K562 (cell line): ENCODE measurements around the gene SSBP2. TPM values are rescaled to one million over a fixed set of nuclear protein-coding genes. Genes with fewer than 3 reads are reported as not detected.

Source experiments
- ATAC-seq: fragments of 200-7000 bp; cut with Tn5 transposase; 3 replicates; pipeline ENCODE4 v1.9.1; 2020; ENCODE audit warnings: moderate library complexity
- BruUV-seq: library from RNA; stranded (reverse); fragments of 400-500 nt; replicated peaks from 2 replicates; lab custom pipeline; 2021; lab: Mats Ljungman, UMichigan
- CTCF ChIA-PET: fragments of 300-600 bp; formaldehyde crosslinking; extraction: SDS; loops from one replicate; lab custom pipeline; 2021; ENCODE audit warnings: low intra/inter-chr PET ratio; lab: Yijun Ruan, JAX
- POLR2A ChIA-PET: fragments of 300-600, 350-650 bp; sonication (Branson Sonifier 250); formaldehyde crosslinking; extraction: SDS; loops from one replicate; lab custom pipeline; 2021; ENCODE audit warnings: antibody characterized with exemption, inconsistent platforms; lab: Yijun Ruan, JAX
- DNase-seq, 4 experiments: peaks; one replicate each; pipeline versions ENCODE4 v3.0.0 to v3.0.0-alpha.2; 2011 to 2018; ENCODE audit warnings: low spot score in 3 of 4, mixed read lengths in 3 of 4; ENCODE audit errors: extremely low read depth in 1 of 4
- FAIRE-seq: peaks from 2 replicates; lab custom pipeline; 2011; peaks lifted over from hg19 to GRCh38; lab: Jason Lieb, UNC
- H2AFZ ChIP-seq: 2 replicates; pipeline ENCODE4 v1.6.0; 2011; ENCODE audit warnings: low read depth, low read length, control low read depth, inconsistent platforms
- H3K27ac ChIP-seq: fragments of 200-600 bp; 3 replicates; pipeline ENCODE4 v1.8.0; 2011; ENCODE audit warnings: low read depth, mild to moderate bottlenecking, control low read depth, inconsistent platforms, low read length, moderate library complexity, mixed read lengths; ENCODE audit errors: extremely low read depth
- H3K27me3 ChIP-seq, 2 experiments: fragments of 300-600 bp in 1 of 2; 2 replicates in 1 of 2; 3 replicates in 1 of 2; pipeline versions ENCODE4 v1.6.0 to v1.8.0; 2011; ENCODE audit warnings: inconsistent platforms in 2 of 2, low read length in 2 of 2, mild to moderate bottlenecking in 1 of 2, mixed read lengths in 1 of 2, moderate library complexity in 1 of 2; ENCODE audit not compliant: control insufficient read depth in 2 of 2, insufficient read depth in 2 of 2
- H3K36me3 ChIP-seq: fragments of 300-600 bp; 3 replicates; pipeline ENCODE4 v1.8.0; 2011; ENCODE audit warnings: mild to moderate bottlenecking, low read length, inconsistent platforms; ENCODE audit not compliant: control insufficient read depth, insufficient read depth
- H3K4me1 ChIP-seq, 2 experiments: fragments of 200-600 bp in 1 of 2; replicated peaks in 1 of 2; 2 replicates in 1 of 2; 3 replicates in 1 of 2; pipeline versions ENCODE4 v1.5.1 to v1.8.0; 2011; ENCODE audit warnings: inconsistent platforms in 2 of 2, low read length in 2 of 2, mild to moderate bottlenecking in 1 of 2, mixed read lengths in 1 of 2, moderate library complexity in 1 of 2; ENCODE audit not compliant: control insufficient read depth in 2 of 2, insufficient read depth in 2 of 2
- H3K4me2 ChIP-seq: 2 replicates; pipeline ENCODE4 v1.6.1; 2011; ENCODE audit warnings: low read length, control low read depth, inconsistent platforms, mixed read lengths; ENCODE audit not compliant: insufficient read depth
- H3K4me3 ChIP-seq: fragments of 200-600 bp; sonication (generic), shearing (Covaris generic); 2 replicates; pipeline ENCODE4 v1.5.1; 2016; ENCODE audit warnings: control low read depth, inconsistent platforms
- H3K79me2 ChIP-seq: fragments of 200-600 bp; 3 replicates; pipeline ENCODE4 v1.8.0; 2011; ENCODE audit warnings: low read length, inconsistent platforms; ENCODE audit not compliant: control insufficient read depth, insufficient read depth
- H3K9ac ChIP-seq, 2 experiments: 2 replicates each; pipeline versions ENCODE4 v1.6.0 to v1.6.1; 2011; ENCODE audit warnings: low read depth in 2 of 2, low read length in 2 of 2, control low read depth in 1 of 2, inconsistent platforms in 1 of 2, mild to moderate bottlenecking in 1 of 2, mixed read lengths in 1 of 2; ENCODE audit not compliant: insufficient read depth in 1 of 2
- H3K9me1 ChIP-seq: one replicate; pipeline ENCODE4 v1.6.0; 2011; ENCODE audit warnings: inconsistent platforms, mild to moderate bottlenecking, low read length, moderate library complexity; ENCODE audit not compliant: control insufficient read depth, insufficient read depth
- H3K9me3 ChIP-seq: replicated peaks from 2 replicates; pipeline ENCODE4 v1.5.1; 2011; ENCODE audit warnings: low read depth, low read length, inconsistent platforms; ENCODE audit not compliant: control insufficient read depth, insufficient read depth
- H4K20me1 ChIP-seq: replicated peaks from 2 replicates; pipeline ENCODE4 v1.6.1; 2011; ENCODE audit warnings: low read length, inconsistent platforms, mixed read lengths; ENCODE audit not compliant: control insufficient read depth, insufficient read depth
- DIDO1 ChIP-seq: fragments of 450-650 bp; IDR thresholded peaks from 2 replicates; pipeline ENCODE4 v1.6.1; 2016; ENCODE audit warnings: low read depth, missing biosample characterization, missing genetic modification characterization
- E2F4 ChIP-seq: sonication (generic); formaldehyde crosslinking; IDR thresholded peaks from 2 replicates; pipeline ENCODE4 v1.8.0; 2022; ENCODE audit warnings: mild to moderate bottlenecking, low read depth, missing genetic modification reagents
- FOSL1 ChIP-seq: fragments of 200-800 bp; sonication (Bioruptor generic); conservative IDR thresholded peaks from 2 replicates; pipeline ENCODE4 v1.6.1; 2016; ENCODE audit warnings: missing genetic modification characterization, missing compliant biosample characterization
- FOXJ2 ChIP-seq: fragments of 200-800 bp; sonication (Bioruptor generic); IDR thresholded peaks from 2 replicates; pipeline ENCODE4 v1.6.1; 2016; ENCODE audit warnings: missing genetic modification characterization, missing compliant biosample characterization
- FOXJ3 ChIP-seq: sonication (generic); formaldehyde crosslinking; IDR thresholded peaks from 2 replicates; pipeline ENCODE4 v1.4.0; 2020; ENCODE audit warnings: mild to moderate bottlenecking, missing genetic modification reagents
- GTF2F1 ChIP-seq: IDR thresholded peaks from 2 replicates; pipeline ENCODE4 v1.6.1; 2011; ENCODE audit warnings: low read depth, low read length, improper control_type of control experiment
- HCFC1 ChIP-seq: IDR thresholded peaks from 2 replicates; pipeline ENCODE4 v1.6.1; 2012; ENCODE audit warnings: low read depth, low read length, improper control_type of control experiment
- HNRNPK ChIP-seq: fragments of 200-400 bp; formaldehyde crosslinking; IDR thresholded peaks from one replicate; pipeline ENCODE4 v1.6.1; 2018; ENCODE audit warnings: mild to moderate bottlenecking, low read depth, low read length; ENCODE audit not compliant: poor library complexity, severe bottlenecking
- KAT8 ChIP-seq: fragments of 450-650 bp; IDR thresholded peaks from 2 replicates; pipeline ENCODE4 v1.6.1; 2016; ENCODE audit warnings: low read depth, mild to moderate bottlenecking
- MTA1 ChIP-seq: fragments of 450-650 bp; IDR thresholded peaks from 2 replicates; pipeline ENCODE4 v1.6.1; 2017; ENCODE audit warnings: borderline replicate concordance
- MYC ChIP-seq, 2 experiments: fragments of 250-450 bp in 1 of 2; sonication (Bioruptor Pico) in 1 of 2; IDR thresholded peaks; 2 replicates each; pipeline versions ENCODE4 v1.5.1 to v1.6.1; 2012 to 2021; ENCODE audit warnings: low read depth in 2 of 2, borderline replicate concordance in 1 of 2, improper control_type of control experiment in 1 of 2, low read length in 1 of 2, mild to moderate bottlenecking in 1 of 2, moderate library complexity in 1 of 2
- ZNF311 ChIP-seq: fragments of 250-450 bp; sonication (Bioruptor Pico); IDR thresholded peaks from 2 replicates; pipeline ENCODE4 v1.4.0; 2020; ENCODE audit warnings: mild to moderate bottlenecking, moderate library complexity
- ZNF512 ChIP-seq: IDR thresholded peaks from 2 replicates; pipeline ENCODE4 v1.6.1; 2016; ENCODE audit warnings: missing genetic modification characterization, missing compliant biosample characterization
- WGBS: fragments of 100-300 bp; shearing (Covaris generic); methylation state at CpG from one replicate; pipeline ENCODE4 v1.1.6; 2016; ENCODE audit warnings: low coverage, mixed read lengths; ENCODE audit not compliant: insufficient coverage; ENCODE audit errors: missing lambda C conversion rate; 5-methylcytosine and 5-hydroxymethylcytosine counted together
- in situ Hi-C: fragments of 300-500 bp; cut with MboI; formaldehyde crosslinking; loops from 4 replicates; pipeline ENCODE4 v1.15.0; 2018; ENCODE audit warnings: inconsistent platforms, mixed read lengths
- intact Hi-C: fragments of 100-400 bp; cut with micrococcal nuclease; formaldehyde crosslinking; loops from 2 replicates; pipeline ENCODE4 v1.14.2; 2022
- polyA plus RNA-seq, 8 experiments: library from polyadenylated mRNA; depleted of rRNA in 4 of 8; stranded (reverse) in 5 of 8; unstranded in 3 of 8; fragments of >200 nt; fragmentation: Nextera tagmentation in 2 of 8; fragmentation: Illumina TruSeq in 1 of 8; extraction: Ambion mirVana in 2 of 8; extraction: Trizol in 1 of 8; gene quantifications; 2 replicates each; pipeline versions ENCODE4 v1.2.1 to v1.2.3, GENCODE V29; 2011 to 2014; ENCODE audit warnings: inconsistent platforms in 1 of 8, missing spikeins in 1 of 8
- total RNA-seq, 7 experiments: library from RNA; depleted of rRNA in 6 of 7; stranded (reverse); fragments of >200 nt in 6 of 7; fragmentation: Illumina TruSeq in 2 of 7; extraction: Trizol in 2 of 7; gene quantifications; 2 replicates each; pipeline versions ENCODE4 v1.2.1 to v1.2.3, GENCODE V29; 2011 to 2021; ENCODE audit warnings: low replicate concordance in 1 of 7
- TF ChIP-seq, protein P1 (sequence below): IDR thresholded peaks from 2 replicates; pipeline ENCODE4 v1.6.1; 2011; ENCODE audit not compliant: insufficient read length; ENCODE audit errors: extremely low read depth
- TF ChIP-seq, protein P2 (sequence below), 2 experiments: IDR thresholded peaks; 2 replicates each; pipeline ENCODE4 v1.6.1; 2012; ENCODE audit warnings: improper control_type of control experiment in 2 of 2, low read depth in 2 of 2, low read length in 2 of 2, borderline replicate concordance in 1 of 2

Gene SSBP2
- total and polyA plus RNA-seq, 9 of the 15 experiments (the other 6 are each of a cell fraction or from before 2014, with no cell fraction given), result 22.3 to 133 (median 42.1) TPM

DNA sequence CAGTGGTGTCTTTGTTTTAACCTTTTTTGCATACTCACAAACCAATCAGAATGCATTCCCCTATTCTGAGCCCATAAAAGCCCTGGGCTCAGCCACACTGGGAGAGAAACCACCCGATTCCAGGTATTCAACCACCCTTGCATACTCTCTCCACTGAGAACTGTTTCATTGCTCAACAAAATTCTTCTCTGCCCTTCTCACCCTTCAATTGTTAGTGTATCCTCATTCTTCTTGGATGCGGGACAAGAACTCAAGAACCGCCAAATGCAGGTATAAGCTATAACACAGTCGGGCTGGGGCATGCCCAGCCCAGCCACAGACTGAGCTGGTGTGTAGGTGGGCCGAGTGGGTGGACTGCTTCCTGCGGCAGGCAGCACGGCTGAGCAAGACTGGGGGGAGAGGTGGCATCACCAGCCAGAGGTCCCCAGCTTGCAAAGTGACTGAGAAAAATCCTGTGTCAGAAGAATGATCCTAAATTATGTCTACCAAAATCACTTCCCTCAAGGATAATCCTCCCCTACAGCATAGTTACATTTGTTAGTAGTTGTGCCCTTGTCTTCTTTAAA lies 141.0 kb downstream of the SSBP2 start (continued):
- TF ChIP-seq, protein P1, sequence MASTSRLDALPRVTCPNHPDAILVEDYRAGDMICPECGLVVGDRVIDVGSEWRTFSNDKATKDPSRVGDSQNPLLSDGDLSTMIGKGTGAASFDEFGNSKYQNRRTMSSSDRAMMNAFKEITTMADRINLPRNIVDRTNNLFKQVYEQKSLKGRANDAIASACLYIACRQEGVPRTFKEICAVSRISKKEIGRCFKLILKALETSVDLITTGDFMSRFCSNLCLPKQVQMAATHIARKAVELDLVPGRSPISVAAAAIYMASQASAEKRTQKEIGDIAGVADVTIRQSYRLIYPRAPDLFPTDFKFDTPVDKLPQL, result no peak
- no peak for TF ChIP-seq KAT8
- TF ChIP-seq E2F4, result no peak
- no peak for TF ChIP-seq FOXJ2 (tag)

- ATAC-seq (no peak), FAIRE-seq (no peak), DNase-seq (no peak)
- no peaks in the 10 kb centered on the region for H4K20me1 ChIP-seq
- H3K9me3 ChIP-seq, result peaks cover 3% of the 10 kb centered on the region; the same call in 1 of the 2 replicates
- H3K36me3 ChIP-seq, result peaks cover 6% of the 10 kb centered on the region; the same call in 1 of the 3 replicates
- ChIA-PET CTCF (no interaction called here), POLR2A (no interaction called here)
- no peaks in the 10 kb centered on the region for H3K4me1 ChIP-seq
- no peak overlapping the region for H3K4me2 ChIP-seq
- H3K27ac ChIP-seq, result no peak overlapping the region
- intact Hi-C loops, result no loop called here
- no peaks in the 10 kb centered on the region for H3K27me3 ChIP-seq
- no peaks in the 10 kb centered on the region for H3K79me2 ChIP-seq
- in situ Hi-C loops, result no loop called here
- no TSS peak for BruUV-seq
- WGBS, result 70% methylated on average over 1 of the region's 1 CpG
- H3K9me1 ChIP-seq, result no peaks in the 10 kb centered on the region
- no peak overlapping the region for H3K4me3 ChIP-seq
- no peak overlapping the region for H2AFZ ChIP-seq
- no peak overlapping the region for H3K9ac ChIP-seq
- TF ChIP-seq ZNF311 (CRISPR knock-in tag) (no peak), FOSL1 (tag) (no peak), MTA1 (no peak), DIDO1 (tag) (no peak), MYC (IDR thresholded peaks at IDR 0.05; ENCODE audit: low read depth, low read length) (no peak), MYC (CRISPR knock-in tag; IDR thresholded peaks at IDR 0.05; ENCODE audit: borderline replicate concordance, low read depth) (no peak), FOXJ3 (CRISPR knock-in tag) (no peak), ZNF512 (no peak), HNRNPK (no peak), GTF2F1 (no peak), HCFC1 (no peak)
- TF ChIP-seq, protein P2, sequence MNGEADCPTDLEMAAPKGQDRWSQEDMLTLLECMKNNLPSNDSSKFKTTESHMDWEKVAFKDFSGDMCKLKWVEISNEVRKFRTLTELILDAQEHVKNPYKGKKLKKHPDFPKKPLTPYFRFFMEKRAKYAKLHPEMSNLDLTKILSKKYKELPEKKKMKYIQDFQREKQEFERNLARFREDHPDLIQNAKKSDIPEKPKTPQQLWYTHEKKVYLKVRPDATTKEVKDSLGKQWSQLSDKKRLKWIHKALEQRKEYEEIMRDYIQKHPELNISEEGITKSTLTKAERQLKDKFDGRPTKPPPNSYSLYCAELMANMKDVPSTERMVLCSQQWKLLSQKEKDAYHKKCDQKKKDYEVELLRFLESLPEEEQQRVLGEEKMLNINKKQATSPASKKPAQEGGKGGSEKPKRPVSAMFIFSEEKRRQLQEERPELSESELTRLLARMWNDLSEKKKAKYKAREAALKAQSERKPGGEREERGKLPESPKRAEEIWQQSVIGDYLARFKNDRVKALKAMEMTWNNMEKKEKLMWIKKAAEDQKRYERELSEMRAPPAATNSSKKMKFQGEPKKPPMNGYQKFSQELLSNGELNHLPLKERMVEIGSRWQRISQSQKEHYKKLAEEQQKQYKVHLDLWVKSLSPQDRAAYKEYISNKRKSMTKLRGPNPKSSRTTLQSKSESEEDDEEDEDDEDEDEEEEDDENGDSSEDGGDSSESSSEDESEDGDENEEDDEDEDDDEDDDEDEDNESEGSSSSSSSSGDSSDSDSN (IDR thresholded peaks at IDR 0.05; ENCODE audit: borderline replicate concordance in 1 of 2, low read depth in 2 of 2, low read length in 2 of 2), result no peak
Measured at GRCh38 chr5:81608976-81609375, 141.9 kb downstream of the SSBP2 start.
